GM08714 (cell line): ENCODE results near the gene PTGES.

Experiments
- H3K4me3 ChIP-seq: fragments of 200-500 bp; sonication (Bioruptor generic); 2 replicates; pipeline ENCODE4 v1.5.1; 2014; ENCODE audit warnings: mild to moderate bottlenecking, low read length, inconsistent platforms
- ZNF274 ChIP-seq: IDR thresholded peaks from 2 replicates; pipeline ENCODE4 v1.6.1; 2012; ENCODE audit warnings: mild to moderate bottlenecking, low read depth, low read length

Gene PTGES

DNA sequence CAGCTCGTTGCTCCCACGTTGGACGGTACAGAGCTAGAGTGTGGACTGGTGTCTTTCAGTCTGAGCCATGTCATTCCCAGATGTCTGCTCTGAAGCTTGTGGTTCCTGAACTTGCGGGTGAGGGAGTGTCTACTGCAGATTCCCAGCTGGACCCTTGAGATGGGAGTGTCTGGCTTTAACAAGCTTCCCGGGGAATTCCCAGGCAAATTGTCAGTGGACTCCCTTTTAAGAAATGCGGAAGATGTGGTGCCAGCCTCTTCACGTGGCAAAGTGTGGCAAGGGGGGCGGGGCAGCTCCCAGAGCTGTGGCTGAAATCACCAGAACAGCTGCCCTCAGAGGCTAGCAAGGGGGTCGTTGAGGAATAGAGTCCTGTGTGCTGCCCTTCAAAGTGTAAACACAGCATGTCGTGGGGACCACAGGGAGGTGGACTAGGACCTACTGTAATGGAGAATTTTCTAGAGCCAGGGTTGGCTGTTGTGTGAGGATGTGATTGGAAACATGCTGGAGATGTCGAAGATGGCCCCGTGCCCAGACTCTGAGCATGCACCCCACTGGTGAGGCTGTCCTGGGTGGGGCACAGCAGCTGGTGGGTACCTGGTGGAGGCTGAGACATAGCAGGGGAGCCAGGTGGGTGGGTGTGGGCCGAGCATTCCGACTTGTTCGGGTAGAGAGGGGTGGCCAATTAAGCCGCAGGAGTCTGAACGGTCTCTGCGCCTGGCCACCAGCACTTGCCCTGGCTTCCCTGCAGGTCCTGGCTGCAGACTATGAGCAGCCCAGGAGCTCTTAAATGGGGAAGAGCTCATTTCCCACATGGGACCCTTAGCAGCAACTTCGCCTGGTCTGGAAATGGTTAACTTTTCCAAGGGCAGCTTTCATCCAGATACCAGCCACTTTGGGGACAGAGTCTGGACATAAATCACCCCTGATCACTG is 50.0 kb downstream of the PTGES start:
- no peak for TF ChIP-seq ZNF274
- no peak overlapping the region for H3K4me3 ChIP-seq

DNA sequence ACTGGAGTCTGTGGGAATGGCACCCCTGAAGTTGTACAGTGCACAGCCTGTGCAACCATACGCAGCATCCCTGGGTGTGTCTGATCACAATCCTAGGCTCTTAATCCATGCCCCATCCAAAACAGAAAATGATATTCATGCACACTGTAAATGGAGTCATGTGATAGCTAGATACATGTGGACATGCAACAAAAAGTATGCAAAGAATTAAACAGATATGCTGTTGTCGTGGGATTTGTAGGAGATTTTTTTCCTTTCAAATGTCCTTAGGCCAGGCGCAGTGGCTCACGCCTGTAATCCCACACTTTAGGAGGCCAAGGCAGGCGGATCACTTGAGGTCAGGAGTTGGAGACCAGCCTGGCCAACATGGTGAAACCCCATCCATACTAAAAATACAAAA is 51.3 kb downstream of the PTGES start:
- no peak overlapping the region for H3K4me3 ChIP-seq
- TF ChIP-seq ZNF274: no peak

DNA sequence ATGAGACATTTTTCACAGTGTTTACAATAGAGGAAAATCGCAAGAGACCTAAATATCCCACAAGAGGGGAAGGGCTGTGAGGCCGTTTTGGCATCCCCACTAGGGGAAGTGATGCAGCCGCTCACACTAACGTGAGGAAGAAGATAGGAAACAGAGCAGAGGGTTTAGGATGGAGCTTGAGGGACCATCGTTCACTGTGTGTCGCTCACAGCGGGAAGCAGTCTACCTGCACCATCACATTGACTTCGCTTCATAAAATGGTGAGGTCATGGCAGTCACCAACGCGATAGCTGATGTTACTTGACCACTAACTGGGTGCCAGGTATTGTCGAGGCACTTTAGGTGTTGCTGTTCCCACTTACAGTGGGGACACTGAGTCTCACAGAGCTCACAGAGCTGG is 51.8 kb downstream of the PTGES start:
- H3K4me3 ChIP-seq: no peak overlapping the region
- TF ChIP-seq ZNF274: no peak

DNA sequence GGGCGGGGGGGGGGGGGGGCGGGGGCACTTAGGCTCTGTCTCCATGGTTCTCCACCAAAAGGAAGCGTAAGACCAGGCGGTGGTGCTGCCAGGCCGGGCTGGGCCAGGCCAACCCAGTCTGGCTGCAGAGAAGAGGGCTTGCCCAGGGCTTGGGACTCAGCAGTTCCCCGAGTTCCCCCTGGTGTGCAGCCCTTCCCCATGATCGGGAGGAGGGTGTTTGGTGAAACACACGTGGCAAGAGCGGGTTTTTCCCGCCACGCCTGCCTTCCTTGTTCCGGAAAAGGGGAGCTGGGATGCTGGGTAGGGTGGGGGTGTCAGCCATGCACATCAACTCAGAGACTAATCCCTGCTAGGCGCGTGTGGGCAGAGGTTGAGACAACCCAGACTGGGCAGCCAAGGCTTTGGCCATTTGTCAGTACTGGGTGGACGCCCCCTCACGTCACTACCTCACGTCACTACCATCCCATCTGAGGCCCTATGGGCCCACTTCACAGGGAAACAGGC is 54.5 kb downstream of the PTGES start:
- H3K4me3 ChIP-seq: no peak overlapping the region

DNA sequence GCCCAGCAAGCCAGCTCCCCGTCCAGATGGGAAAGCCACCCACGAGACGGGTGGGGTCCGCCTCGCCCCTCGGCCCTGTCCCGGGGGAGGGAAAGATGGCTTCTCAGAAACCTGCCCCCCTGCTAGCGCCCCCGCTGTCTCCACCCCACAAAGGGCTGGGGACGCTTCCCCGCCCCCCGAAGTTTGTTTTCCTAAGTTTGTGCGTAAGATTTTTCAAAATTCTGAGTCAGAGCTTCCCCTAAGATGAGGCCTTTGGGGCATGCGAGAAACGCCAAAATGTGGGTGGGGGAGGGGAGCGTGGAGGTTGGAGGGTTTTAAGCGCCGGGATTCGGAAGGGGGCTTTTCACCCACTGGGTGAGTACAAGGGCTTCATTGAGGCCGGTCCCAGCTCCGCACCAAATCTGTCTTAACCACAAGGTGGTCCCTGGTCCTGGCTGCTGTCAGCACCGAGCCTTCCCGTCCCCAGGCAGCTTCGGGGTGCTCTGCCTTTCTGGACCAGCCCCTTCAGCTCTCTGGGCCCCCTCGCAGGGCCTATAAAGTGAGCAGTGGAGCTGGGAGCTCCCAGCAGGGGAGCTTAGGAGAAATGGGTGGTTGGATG is 55.1 kb downstream of the PTGES start:
- H3K4me3 ChIP-seq: no peak overlapping the region
- TF ChIP-seq ZNF274: no peak

More for the DNA sequence above, 54.5 kb downstream of the PTGES start:
- no peak for TF ChIP-seq ZNF274

DNA sequence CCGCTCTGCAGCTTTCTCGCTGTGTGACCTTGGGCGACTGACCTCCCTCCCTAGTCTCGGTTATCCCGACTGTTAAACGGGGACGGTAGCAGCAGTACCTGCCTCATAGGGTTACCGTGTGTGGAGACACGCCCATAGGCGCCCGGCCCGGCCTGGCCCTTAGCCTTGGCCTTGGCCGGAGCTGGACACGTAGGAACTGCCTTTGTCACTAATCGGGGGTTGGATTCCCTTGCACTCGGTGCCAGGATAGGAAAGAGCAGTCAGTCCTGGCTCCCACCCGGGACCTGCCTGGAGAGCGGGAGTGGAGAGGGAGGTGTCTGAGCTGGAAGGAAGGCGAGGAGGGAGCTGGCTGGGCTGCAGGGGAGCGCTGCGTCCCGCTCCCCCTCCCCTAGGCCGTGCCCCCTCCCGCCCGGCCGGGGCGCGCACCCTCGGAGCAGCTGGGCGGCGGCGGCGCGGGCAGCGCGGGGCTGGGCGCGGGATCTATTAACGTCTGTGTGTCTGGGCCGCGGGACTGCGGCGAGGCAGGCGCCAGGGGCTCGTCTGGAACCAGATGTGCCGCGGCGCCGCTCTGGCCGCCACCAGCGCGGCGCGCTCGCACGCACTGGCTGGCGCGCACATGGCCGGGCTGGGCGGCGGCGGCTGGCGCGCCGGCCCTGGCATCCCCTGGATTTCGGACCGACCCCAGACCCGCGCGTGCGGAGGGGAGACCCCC is 55.7 kb downstream of the PTGES start:
- no peak overlapping the region for H3K4me3 ChIP-seq
- TF ChIP-seq ZNF274: no peak

DNA sequence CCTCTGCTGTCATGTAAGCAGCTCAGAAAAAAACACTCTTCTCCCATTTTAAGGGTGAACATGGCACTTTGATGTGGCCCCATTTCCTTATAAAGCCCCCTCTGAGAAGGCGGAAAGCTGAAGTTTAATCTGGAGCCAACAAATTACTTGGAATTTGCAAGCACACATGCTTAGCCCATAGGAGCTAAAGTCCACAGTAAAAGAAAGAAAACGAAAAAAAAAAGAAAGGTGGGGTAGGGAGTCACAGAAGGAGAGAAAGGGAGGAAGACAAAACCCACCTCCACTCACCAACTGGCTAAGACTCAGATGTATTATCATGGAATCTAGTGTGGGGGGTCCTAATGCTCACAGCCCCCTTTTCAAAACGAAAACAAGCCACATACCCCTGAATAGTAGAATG is 57.0 kb downstream of the PTGES start:
- H3K4me3 ChIP-seq: no peak overlapping the region
- no peak for TF ChIP-seq ZNF274

DNA sequence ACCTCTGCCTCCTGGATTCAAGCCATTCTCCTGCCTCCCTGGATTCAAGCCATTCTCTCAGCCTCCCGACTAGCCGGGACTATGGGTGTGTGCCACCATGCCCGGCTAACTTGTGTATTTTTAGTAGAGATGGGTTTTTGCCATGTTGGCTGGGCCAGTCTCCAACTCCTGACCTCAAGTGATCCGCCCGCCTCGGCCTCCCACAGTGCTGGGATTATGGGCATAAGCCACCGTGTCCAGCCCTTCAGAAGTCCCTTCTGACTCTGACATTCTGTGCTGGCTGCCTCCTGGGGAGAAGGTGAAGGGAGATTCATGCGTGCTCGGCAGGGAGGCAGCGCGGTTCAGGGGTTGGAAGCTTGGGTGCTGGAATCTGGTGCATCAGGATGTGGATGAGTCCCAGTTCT is 58.6 kb downstream of the PTGES start:
- no peak overlapping the region for H3K4me3 ChIP-seq
- TF ChIP-seq ZNF274: no peak

DNA sequence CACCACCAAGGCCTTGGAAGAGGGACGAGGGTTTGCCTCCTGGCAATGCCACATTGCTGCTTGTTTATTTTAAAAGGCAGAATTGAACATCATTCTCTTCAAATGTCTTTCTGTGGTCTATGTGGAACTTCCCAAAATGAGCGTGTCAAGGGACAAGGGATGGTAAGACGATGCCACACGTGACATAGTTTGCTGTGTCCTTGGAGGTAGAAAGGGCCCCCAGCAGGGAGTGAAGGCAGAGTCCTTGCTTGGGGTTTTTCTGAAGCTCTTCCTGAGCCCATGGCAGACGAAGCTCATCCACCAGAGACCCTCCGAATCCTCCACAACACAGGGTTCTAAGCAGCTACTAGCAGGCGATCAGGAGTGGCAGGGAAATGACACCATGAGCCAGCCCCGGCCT is 59.1 kb downstream of the PTGES start:
- TF ChIP-seq ZNF274: no peak
- H3K4me3 ChIP-seq: no peak overlapping the region

DNA sequence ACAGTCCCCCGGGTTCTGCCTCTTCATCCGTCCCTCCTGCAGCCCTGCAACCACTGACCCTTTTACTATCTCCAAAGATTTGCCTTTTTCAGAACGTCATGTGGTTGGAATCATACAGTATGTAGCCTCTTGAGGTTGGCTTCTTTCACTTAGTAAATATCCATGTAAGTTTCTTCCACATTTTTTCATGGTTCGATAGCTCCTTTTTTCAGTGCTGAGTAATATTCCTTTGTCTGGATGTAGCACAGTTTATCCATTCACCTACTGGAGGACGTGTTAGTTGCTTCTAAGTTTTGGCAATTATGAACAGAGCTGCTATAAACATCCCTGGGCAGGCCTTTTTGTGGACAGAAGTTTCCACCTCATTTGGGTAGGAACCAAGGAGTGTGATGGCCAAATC is 60.3 kb downstream of the PTGES start:
- no peak overlapping the region for H3K4me3 ChIP-seq
- no peak for TF ChIP-seq ZNF274
